GM19438 (cell line): ENCODE results near the gene ASPHD1.
"Not testable (repeated sequence)": the region's sequence is repeated elsewhere in the genome, so short reads cannot be mapped to it uniquely, and the experiment has no call there.

Source experiments
- ATAC-seq: cut with Tn5 transposase; IDR thresholded peaks from one replicate; pipeline ENCODE4 v1.9.1; 2021; ENCODE audit warnings: low read depth; ENCODE audit not compliant: unreplicated experiment

The ASPHD1 gene, protein sequence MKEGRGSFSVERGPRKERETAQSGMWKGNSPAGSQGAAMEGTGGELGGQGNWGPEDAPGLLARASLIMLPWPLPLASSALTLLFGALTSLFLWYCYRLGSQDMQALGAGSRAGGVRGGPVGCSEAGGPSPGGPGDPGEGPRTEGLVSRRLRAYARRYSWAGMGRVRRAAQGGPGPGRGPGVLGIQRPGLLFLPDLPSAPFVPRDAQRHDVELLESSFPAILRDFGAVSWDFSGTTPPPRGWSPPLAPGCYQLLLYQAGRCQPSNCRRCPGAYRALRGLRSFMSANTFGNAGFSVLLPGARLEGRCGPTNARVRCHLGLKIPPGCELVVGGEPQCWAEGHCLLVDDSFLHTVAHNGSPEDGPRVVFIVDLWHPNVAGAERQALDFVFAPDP

DNA sequence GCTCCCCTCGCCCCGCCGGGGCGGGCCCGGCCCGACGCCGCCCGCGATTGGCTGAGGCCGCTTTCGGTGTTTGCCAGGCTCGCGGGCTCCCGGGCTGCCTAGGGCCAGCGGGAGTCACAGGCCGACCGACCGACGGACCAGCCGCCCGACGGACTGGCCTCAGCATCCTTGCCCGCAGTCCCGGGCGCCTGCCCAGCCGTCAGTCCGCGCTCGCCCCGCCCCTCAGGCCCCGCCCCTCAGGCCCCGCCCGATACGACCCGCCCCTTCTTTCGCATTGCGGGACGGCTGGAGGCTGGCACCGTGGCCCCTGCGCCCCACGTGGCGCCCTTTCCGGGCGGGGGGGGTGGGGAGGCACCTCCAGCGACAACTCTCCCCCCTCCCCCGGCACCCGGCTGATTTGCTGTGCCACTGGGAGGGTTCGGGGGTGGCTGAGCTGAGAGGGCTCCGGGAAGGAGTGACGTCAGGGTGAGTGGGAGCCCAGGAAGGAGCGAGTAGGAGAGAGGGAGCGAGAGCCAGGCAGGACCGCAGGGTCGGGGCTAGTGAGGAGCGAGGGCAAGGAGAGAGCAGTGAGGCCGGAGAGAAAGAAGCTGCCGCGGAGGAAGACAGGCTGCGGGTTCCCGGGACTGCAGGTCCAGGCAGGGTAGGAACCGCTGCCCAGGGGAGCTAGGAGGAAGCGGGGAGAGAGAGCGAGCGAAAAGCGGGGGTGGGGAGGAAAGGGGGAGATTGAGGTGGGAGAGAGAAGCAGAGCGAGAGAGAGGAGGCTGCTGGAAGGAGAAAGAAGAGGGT lies at the start of gene ASPHD1:
Gene ASPHD1, plus strand, starts transcription at position 387 of the 786 bp plus-strand sequence. CDS start 484 bp downstream, outside the sequence.
- ATAC-seq, result peak; percentile 52

DNA sequence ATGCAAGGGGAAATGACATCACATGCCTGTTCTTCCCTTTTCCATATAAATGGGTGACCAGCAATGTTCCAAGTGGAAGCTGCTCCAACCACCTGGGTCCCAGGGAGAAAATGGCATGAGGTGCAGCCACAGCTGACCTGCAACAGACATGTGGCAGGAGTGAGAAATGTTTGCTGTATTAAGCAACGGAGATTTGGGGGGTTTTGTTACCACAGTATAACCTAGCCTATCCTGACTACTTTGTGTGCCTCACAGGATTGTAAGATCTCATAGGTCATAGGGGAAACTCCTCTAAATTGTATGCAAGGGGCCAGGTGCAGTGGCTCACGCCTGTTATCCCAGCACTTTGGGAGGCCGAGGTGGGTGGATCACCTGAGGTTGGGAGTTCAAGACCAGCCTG lies 49.3 kb upstream of the ASPHD1 start:
- no peak for ATAC-seq

DNA sequence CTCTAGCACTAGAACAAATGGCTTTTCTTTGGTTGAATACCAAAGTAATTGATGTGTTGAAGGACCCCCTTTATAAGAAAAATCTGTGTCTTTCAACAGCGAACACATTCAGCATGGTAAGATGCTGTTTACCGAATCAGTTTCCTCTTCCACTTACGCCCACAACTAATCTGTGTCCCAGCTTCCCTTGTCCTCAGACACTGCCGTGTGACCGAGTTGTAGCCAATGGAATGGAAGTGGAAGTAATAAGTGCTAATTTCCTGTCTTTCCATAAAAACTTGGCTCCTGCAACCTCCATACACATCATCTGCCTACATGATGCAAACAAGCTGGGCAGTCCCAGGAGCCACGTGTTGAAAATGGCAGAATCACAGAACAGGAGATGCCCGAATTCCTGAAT lies 47.6 kb upstream of the ASPHD1 start:
- no peak for ATAC-seq

DNA sequence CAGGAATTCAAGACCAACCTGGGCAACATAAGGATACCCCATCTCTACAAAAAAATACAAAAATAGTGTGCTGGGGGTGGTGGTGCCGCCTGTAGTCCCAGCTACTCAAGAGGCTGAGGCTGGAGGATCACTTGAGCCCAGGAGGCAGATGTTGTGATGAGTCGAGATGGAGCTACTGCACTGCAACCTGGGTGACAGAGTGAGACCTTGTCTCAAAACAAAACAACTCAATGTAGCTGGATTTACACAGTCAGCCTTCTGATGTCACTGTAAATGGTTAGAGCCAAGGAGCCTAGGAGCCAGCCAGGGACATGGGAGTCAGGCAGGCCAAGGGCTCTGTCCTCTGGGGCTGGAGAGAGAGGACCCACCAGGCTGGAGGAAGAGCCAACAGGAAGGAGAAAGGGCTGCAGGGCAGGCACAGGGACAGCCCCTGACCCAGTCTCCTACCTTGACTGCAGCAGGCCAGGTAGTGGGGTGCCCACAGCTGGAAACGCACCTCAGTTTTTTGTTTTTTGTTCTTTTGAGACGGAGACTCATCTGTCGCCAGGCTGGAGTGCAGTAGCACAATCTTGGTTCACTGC lies 45.7 kb upstream of the ASPHD1 start:
- no peak for ATAC-seq

DNA sequence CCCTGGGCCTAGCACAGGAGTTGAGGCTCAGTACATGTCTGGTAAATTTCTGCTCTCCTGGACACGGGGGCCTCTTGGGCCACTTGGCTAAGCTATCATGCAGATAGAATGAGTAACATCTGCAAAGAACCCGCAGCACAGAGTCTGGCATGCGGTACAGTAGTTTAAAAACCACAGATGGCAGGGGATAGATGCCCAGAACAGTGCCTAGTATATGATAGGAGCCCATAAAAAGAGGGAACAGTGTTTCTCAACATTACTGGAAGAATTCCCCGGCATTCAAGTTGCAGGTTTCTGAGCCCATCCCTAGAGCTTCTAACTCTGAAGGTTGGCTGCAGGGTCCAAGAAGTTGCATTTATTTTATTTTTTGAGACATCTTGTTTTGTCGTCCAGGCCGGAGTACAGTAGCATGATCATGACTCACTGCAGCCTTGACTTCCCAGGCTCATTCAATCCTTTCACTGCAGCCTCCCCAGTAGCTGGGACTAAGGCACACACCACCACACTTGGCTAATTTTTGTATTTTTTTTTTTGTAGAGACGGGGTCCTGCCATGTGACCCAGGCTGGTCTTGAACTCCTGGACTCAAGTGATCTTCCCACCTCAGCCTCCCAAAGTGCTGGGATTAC lies 43.0 kb upstream of the ASPHD1 start:
- no peak for ATAC-seq

DNA sequence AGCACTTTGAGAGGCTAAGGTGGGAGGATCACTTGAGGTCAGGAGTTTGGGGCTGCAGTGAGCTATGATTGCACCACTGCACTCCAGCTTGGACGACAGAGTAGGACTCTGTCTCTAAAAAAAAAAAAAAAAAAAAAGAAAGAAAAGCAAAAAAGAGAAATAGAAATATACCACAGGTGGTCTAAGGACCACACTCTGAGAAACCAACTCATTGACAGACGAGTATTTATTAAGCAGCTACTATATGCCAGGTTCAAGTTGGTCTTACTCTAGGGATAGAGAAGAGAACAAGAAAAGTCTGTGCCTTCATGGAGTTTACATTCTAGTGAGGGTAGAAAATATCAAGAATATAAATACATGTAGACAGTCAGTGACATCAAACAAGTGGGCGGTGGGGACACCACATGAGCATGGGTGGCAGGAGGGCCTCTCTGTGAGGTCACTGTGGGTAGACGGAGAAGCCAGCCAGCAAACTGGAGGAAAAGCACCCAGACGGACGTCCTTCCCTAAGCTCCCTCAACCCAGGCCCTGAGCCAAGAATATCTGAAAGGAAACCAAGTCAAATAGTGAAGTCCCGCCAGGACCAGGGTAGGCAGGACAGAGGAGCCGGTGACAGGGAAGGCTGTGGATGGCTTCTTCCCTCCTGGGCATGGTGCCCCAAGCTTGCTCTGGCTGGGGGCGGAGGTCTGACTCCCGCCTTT lies 42.0 kb upstream of the ASPHD1 start:
- no peak for ATAC-seq

DNA sequence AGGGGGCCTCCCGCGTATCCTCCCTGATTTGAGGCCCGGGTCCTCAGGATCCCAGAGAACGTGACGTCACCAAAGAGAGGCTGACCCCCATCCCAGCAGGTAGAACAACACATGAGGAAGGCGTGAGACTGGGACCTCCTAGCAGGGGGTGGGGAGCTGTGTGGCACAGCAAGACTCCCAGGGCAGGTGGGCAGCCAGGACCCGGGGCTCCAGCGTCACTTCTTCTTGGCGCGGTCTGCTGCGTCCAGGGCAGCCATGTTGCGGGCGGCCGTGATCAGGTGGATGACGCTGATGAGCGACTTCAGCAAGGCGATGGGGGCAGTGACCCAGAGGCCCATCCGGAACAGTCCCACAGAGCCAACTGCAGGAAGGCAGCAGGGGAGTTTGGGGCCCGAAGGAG lies 41.3 kb upstream of the ASPHD1 start:
- ATAC-seq, result no peak

DNA sequence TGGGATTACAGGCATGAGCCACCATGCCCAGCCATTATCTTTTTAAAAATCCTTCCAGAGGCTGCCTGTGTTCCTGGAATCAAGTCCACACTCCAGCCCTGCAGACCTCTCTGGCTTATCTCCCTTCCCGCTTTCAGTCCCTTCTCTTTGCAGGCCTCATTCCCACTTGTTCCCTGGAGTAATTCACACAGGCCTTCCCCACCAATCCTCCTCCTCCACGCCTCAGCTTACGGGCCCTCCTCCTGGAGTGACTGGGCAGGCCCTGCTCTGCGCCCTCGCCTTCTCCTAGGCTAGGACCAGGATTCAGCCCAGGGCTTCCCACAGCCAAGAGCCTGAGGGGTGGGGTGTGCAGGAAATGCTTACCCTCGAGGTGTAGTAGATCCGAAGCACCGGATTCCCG lies 40.1 kb upstream of the ASPHD1 start:
- ATAC-seq, result no peak

DNA sequence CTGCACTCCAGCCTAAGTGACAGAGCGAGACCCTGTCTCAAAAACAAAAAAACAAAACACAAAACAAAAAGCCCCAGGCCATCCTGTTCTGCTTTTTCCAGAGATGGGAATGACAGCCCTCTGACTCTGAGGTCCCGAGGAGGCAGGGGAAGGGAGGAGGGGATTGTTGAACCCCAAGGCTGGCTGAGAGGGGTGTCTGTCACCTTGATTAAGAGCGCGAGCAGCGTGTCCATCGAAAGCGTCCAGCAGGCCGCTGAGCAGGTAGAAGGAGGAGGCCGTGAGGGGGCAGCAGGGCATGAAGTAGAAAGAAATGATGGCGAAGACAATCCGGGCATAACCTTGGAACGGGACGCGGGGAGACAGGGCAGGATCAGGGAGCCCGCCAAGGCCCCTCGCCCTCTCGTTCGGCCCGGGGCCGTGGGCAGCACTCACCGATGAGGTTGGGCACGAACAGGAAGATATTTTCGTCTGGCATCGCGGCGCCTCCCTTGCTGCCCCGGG lies 37.9 kb upstream of the ASPHD1 start:
- ATAC-seq, result no peak

DNA sequence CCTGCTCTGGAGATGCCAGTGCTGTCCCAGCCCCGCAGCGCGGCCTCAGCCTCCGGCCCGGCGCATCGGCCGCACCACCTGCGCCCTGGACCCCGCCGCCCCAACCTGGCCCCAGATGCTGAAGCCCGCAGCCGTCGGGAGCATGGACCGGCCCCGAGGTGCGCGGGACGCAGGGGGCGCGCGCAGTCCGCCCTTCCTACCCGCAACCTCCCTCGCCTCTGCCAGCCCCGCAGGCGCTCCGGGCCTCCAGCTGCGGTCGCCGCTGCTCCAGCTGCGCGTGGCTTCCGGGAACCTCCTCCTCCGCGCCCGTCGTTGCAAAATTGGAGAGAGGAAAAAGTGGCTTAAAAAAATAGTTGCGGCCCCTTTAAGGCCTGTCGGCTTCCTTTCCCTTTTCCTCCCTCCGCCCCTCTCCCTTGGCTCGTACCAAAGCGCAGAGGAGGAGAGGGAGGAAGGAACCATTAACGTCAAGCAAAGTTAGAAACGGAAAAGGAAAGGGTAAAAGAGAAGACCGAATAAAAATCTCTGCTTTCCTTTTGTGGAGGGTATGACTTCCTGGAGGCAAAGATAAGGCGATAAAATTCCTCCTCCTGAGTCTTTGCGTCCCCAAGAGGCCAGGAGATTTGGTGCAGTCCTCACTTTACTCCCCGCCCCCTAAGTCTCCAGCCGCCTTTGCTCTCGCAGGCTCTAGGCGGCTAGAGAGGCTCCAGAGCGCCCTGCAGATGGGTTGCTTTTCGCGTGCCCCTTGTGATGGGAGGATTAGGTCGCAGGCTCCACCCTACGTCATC lies 37.2 kb upstream of the ASPHD1 start, which contains the start of gene CDIPT:
Gene CDIPT, minus strand, starts transcription at position 343 of the 785 bp plus-strand sequence. CDS start 369 bp downstream, outside the sequence.
- peak; percentile 88 for ATAC-seq

DNA sequence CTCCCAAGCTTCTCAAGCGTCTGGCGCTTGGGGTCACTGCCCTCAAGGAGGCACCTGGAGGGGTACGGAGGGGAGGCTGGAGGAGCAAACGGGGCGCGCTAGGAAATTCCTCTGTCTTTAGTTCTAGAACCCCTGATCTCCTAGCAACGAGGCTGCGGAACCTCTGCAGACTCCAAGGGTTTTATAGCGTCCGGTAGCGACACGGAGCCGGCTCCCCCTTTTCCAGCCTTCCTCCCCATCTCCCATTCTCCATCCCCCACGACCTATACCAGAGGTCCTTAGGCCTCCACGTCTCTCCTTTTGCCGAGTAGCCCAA lies 36.7 kb upstream of the ASPHD1 start:
- ATAC-seq, result no peak

DNA sequence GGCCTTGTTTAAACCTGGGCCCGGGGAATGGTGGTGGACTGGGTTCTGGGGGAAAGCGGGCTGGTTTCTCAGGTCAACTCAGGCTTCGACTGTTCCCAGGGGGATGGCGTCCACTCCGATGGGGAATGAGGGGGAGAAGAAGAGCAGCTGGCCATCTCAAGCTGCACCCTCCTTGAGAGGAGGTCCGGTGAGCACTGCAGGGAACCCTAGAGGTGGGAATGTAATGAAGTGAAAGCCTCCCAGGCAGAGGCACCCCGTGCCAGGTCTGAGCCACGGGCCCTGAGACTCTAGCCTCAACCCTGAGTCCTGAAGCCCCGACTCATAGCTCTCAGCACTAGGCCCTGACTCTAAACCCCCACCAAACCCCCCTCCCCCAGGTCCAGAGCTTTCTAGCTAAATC lies 36.1 kb upstream of the ASPHD1 start:
- ATAC-seq, result no peak

DNA sequence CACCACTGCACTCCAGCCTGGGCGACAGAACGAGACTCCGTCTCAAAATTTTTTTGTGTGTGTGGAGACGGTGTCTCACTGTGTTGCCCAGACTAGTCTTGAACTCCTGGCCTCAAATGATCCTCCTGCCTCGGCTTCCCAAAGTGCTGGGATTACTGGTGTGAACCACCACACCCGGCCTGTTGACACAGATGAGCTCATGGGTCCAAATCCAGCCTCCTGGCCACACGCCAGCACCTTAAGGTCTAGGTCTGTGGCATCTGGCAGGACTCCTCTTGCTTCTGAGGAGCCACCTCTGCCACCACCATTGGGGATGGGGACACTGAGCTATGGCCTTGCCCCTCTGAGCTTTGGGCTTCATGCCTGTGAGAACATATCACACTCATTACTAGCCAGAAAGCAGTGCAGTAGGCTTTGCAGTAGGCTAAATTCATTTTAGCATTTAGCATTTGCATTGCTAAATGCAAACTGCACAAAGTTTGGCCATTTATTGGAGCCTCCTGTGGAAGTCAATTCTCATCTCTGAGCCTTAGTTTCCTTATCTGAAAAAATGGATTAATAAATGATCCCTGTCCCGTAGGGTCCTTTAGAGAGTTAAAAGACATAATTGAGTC lies 31.8 kb upstream of the ASPHD1 start:
- ATAC-seq, result no peak

DNA sequence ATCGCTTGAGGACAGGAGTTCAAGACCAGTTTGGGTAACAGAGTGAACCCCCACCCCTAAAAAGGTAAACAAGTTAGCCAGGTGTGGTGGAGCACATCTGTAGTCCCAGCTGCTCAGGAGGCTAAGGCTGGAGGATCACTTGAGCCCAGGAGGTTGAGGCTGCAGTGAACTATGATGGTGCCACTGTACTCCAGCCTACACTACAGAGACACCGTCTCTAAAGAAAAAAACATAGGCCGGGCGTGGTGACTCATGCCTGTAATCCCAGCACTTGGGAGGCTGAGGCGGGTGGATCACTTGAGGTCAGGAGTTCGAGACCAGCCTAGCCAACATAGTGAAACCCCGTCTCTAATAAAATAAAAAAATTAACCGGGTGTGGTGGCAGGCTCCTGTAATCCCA lies 31.2 kb upstream of the ASPHD1 start:
- ATAC-seq, result not testable (repeated sequence)

DNA sequence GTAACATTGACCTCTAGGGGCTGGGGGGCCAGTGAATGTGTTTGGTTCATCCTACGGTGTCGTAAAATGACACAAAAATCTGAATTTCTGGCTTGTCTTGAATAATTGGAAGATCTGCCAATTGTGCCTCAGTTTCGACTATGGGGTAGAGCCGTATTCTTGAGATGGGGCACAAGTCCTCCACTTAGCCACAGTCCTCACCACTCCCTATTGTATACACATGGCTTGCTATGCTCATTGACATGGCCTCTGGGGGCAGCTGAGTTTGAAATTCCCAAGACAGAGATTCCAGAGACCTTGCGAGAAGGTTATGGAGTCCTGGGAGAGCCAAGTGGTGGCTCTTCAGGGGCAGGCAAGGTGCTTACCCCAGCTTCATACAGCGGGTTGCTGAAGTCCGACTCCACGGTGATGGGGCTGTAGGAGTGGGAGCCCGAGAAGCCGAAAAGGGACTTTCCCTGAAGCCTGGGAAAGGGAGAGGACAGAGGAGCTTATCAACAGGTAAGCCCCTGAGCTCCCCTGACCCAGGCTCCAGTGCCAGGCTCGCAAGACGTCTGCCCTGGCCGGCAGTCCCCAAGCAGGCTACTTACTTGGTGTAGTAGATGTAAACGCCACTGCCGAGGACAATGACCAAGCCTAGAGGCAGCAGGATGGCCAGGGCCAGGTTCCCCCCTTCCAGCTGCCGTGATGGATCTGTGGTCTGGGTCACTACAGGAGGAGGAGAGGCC lies 28.3 kb upstream of the ASPHD1 start:
- ATAC-seq, result no peak

DNA sequence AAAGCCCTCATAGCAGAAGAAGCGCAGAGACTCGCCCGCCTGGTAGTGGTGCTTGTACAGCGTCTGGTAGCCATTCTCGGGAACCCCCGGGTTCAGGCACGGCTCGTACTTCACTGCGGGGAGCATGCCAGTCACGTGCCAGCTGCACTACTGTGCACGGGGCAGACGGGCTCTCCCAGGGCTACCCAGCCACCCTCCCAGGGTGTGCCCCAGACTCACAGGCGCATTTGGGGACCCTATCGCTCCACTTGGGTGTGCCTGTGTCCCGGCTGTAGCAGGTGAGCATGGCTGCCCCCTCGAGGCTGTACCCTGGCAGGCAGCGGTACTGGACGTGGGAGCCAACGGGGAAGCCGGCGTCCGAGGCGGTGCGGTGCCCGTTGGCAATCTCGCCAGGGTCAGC lies 27.0 kb upstream of the ASPHD1 start:
- ATAC-seq, result no peak

DNA sequence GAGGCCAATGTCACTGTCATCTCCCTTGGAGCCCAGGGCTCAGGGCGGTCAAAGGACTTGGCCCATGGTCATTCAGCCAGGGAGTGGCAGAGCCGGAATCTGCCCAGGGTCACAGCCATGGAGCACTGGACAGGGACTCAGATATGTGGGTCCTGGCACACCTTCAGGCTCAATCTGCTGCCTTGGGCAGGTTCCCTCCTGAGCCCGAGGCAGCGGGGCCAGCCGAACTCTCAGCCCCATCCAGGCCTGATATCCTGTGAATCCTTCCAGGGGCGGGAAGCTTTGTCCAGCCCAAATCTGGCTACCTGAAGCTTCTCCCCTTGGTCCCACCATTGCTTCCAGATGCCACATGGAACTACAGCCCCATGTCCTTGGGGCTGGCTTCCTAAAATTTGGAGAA lies 25.1 kb upstream of the ASPHD1 start:
- ATAC-seq, result no peak

DNA sequence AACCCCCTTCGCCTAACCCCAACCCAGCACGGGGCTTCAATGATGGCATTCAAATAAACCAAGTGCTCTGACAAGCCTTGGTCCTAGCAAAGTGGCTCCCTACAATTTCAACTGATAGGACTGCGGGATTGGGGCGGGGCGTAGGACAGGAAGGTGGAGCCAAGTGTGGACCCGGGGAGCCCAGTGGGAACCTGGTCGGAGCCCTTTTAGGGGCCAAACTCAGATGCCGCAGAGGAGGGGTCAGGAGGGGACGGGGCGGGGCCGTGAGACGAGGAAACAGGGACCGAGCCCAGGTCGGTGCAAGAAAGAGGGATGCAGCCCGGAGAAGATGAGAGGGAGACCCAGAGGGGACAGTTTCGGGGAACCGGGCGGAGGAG lies 24.1 kb upstream of the ASPHD1 start:
- ATAC-seq, result no peak
